Measurements from ENCODE around the gene KCNJ16.

KCNJ16 gene

DNA sequence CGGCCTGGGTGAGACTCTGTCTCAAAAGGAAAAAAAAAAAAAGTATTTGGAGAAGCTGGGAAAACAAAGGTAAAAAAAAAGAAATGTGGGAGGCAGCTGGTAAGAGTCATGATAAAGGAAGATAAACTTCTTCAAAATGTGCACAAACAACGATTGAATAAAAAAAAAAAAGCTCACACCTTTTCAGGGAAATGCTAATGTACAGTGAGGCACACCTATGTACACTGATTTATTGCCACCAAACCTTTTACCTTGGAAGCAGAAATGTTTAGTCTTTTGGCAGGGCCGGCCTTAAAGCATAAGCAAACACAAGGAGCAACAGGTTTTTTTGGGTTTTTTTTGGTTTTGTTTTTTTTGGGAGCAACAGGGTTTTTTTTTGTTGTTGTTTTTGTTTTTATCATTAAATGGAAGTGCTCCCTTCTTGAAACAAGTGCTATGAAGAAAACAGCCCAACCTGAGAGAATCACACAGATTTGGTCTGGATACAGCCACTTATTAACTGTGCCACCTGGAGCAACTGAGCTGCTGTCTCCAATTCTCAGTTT lies 64.5 kb downstream of the KCNJ16 start:
- Mint-ChIP-seq H3K4me1 (ENCODE audit: low read depth) (peaks cover 12% of the 10 kb centered on the region), H3K27ac (no peak overlapping the region), H3K36me3 (ENCODE audit: low read depth) (no peaks in the 10 kb centered on the region), H3K4me3 (no peak overlapping the region), H3K27me3 (ENCODE audit: low read depth) (peaks cover 5% of the 10 kb centered on the region), H3K9me3 (no peaks in the 10 kb centered on the region)

- H3K4me1 Mint-ChIP-seq (ENCODE audit: low read depth) = no peaks in the 10 kb centered on the region
- H3K4me3 Mint-ChIP-seq = no peak overlapping the region
- H3K27ac Mint-ChIP-seq = no peak overlapping the region
- peaks cover 8% of the 10 kb centered on the region for H3K27me3 Mint-ChIP-seq (ENCODE audit: low read depth)
- no peaks in the 10 kb centered on the region for H3K36me3 Mint-ChIP-seq (ENCODE audit: low read depth)
- H3K9me3 Mint-ChIP-seq = no peaks in the 10 kb centered on the region
Observed at GRCh38 chr17:70144260-70144846, 69.3 kb downstream of the KCNJ16 start.

DNA sequence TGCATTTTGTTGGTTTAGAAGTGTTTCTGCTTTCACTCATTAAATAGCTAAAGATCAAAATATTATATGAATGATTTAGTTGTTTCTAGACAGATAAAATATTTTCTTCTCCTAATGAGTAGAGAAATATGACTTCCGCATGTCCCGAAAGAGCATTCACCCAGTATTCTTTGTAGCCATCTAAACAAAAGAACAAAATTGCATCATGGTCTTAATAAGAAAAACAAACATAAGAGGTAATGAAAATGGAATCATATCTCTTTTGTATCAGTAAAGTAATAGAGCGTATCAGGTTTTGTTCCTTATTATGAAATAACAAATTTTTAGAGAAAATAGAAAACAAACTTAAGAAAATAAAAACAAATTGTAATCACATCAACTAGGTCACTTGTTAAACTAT lies 78.2 kb downstream of the KCNJ16 start:
- Mint-ChIP-seq H3K27ac (no peak overlapping the region), H3K27me3 (ENCODE audit: low read depth) (peaks cover 5% of the 10 kb centered on the region), H3K36me3 (ENCODE audit: low read depth) (no peaks in the 10 kb centered on the region), H3K4me3 (no peak overlapping the region), H3K9me3 (no peaks in the 10 kb centered on the region), H3K4me1 (ENCODE audit: low read depth) (no peaks in the 10 kb centered on the region)

DNA sequence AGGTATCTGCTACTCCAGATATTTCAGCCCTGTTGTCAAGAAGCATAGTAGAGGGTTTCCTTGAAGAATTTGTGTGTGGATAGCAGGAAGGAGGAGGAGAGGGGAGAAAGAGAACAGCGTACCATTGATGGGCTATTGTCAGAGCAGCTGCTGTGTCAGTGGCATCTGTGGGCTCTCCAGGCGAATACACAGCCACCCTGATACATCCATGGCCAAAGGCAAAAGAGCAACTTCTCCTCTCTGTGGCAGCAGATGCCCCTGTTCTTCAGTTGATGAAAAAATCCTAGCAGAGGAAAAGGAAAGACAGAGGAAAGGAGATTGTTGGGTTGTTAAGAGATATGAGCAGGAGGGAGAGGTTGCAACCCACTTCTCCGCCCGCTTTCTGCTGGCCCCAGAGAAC lies 82.1 kb downstream of the KCNJ16 start:
- Mint-ChIP-seq H3K9me3 (no peaks in the 10 kb centered on the region), H3K4me3 (no peak overlapping the region), H3K27me3 (ENCODE audit: low read depth) (no peaks in the 10 kb centered on the region), H3K36me3 (ENCODE audit: low read depth) (no peaks in the 10 kb centered on the region), H3K4me1 (ENCODE audit: low read depth) (no peaks in the 10 kb centered on the region), H3K27ac (no peak overlapping the region)

DNA sequence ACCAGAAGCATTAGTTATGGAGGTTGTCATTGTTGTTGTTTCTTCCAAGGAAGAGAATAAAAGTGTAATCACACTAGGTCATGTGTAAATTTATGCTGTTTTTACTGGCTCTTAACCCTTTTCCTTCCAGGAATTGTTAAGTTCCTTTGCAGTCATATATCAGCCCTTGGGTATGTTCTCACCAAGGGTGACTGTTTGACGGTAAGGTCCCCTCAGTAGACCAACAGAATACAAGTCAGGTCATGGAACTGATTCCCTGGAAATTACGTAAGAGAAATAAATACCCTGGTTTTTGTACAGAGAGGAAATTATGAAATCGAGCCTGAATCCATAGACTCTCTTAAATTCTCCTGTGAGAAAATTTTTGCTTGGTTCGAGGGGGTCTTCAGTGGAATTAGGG lies 83.2 kb downstream of the KCNJ16 start:
- H3K4me1 Mint-ChIP-seq (ENCODE audit: low read depth) = no peaks in the 10 kb centered on the region
- H3K4me3 Mint-ChIP-seq = no peak overlapping the region
- H3K36me3 Mint-ChIP-seq (ENCODE audit: low read depth) = no peaks in the 10 kb centered on the region
- no peaks in the 10 kb centered on the region for H3K9me3 Mint-ChIP-seq
- no peak overlapping the region for H3K27ac Mint-ChIP-seq
- H3K27me3 Mint-ChIP-seq (ENCODE audit: low read depth) = no peaks in the 10 kb centered on the region

- Mint-ChIP-seq H3K36me3 (ENCODE audit: low read depth) (no peaks in the 10 kb centered on the region), H3K4me3 (no peak overlapping the region), H3K27me3 (ENCODE audit: low read depth) (no peaks in the 10 kb centered on the region), H3K27ac (no peak overlapping the region), H3K9me3 (no peaks in the 10 kb centered on the region), H3K4me1 (ENCODE audit: low read depth) (no peaks in the 10 kb centered on the region)
Observed at GRCh38 chr17:70158591-70158990, 83.6 kb downstream of the KCNJ16 start.

DNA sequence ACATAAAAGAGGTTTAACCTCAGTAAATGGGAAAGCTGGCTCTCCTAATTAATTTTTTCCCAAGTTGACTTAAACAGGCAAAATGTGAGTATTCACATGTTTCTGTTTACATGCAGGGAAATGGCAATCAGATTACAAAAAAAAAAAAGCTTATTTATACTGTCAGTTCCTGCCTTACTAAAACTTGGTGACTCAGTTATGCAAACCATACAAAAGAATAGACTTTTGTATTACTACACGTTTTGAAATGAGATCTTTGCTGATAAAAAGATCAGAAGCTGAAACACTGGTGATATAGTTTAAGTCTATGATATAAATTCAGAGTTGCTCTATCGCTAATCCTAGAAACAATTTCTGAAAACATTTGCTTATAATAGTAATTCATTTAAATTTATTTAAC lies 85.0 kb downstream of the KCNJ16 start:
- Mint-ChIP-seq H3K27ac (no peak overlapping the region), H3K4me3 (no peak overlapping the region), H3K36me3 (ENCODE audit: low read depth) (no peaks in the 10 kb centered on the region), H3K27me3 (ENCODE audit: low read depth) (peaks cover 4% of the 10 kb centered on the region), H3K9me3 (no peaks in the 10 kb centered on the region), H3K4me1 (ENCODE audit: low read depth) (no peaks in the 10 kb centered on the region)

DNA sequence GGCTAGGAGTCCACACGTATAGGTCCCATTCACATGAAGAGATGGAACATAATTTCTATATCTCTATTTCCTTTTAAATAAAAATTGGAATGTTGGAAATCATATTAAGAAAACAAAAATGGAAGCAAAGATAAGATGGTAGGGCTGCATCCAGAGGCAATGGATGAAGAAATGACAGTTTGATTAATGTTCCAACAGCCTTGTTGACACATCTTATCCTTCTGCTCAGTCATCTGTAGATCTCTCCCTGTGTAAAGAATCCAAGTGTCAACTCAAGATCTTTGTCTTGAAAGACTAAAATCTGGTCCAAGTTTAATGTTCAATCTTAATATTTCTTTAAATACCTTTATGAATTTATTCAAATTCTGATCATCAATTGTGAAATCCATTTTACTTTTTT lies 86.5 kb downstream of the KCNJ16 start:
- no peak overlapping the region for H3K4me3 Mint-ChIP-seq
- no peaks in the 10 kb centered on the region for H3K4me1 Mint-ChIP-seq (ENCODE audit: low read depth)
- H3K27me3 Mint-ChIP-seq (ENCODE audit: low read depth) = peaks cover 10% of the 10 kb centered on the region
- H3K27ac Mint-ChIP-seq = no peak overlapping the region
- H3K36me3 Mint-ChIP-seq (ENCODE audit: low read depth) = no peaks in the 10 kb centered on the region
- H3K9me3 Mint-ChIP-seq = no peaks in the 10 kb centered on the region

- Mint-ChIP-seq H3K4me3 (no peak overlapping the region), H3K36me3 (ENCODE audit: low read depth) (peaks cover 2% of the 10 kb centered on the region), H3K9me3 (no peaks in the 10 kb centered on the region), H3K27ac (no peak overlapping the region), H3K4me1 (ENCODE audit: low read depth) (peaks cover 14% of the 10 kb centered on the region), H3K27me3 (ENCODE audit: low read depth) (peaks cover 42% of the 10 kb centered on the region)
Observed at GRCh38 chr17:70165383-70165782, 90.4 kb downstream of the KCNJ16 start.

DNA sequence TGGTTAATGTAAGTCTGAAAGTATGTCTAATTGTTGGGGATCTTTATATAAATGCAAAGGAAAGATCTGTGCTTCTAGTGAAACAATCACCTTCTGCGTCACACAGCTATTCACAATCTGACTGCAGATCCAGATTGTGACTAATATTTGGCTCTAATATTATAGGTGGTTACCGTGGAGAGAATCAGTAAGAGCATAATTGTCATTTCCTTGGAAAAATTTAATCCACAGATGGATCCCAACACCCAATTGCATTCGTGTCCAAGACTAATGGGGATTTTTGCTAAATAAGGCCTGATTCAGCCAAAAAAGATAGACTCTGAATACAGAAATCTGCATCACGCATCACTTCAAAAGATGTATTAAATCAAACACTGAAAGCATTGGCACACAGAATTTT lies 91.6 kb downstream of the KCNJ16 start:
- H3K27ac Mint-ChIP-seq = no peak overlapping the region
- peaks cover 2% of the 10 kb centered on the region for H3K36me3 Mint-ChIP-seq (ENCODE audit: low read depth)
- peaks cover 53% of the 10 kb centered on the region for H3K27me3 Mint-ChIP-seq (ENCODE audit: low read depth)
- H3K4me3 Mint-ChIP-seq = no peak overlapping the region
- peaks cover 14% of the 10 kb centered on the region for H3K4me1 Mint-ChIP-seq (ENCODE audit: low read depth)
- H3K9me3 Mint-ChIP-seq = no peaks in the 10 kb centered on the region

- Mint-ChIP-seq H3K27ac (no peak overlapping the region), H3K4me3 (peak overlapping the region; percentile 66), H3K4me1 (ENCODE audit: low read depth) (peaks cover 14% of the 10 kb centered on the region), H3K27me3 (ENCODE audit: low read depth) (peaks cover 64% of the 10 kb centered on the region), H3K9me3 (no peaks in the 10 kb centered on the region), H3K36me3 (ENCODE audit: low read depth) (peaks cover 2% of the 10 kb centered on the region)
Observed at GRCh38 chr17:70168044-70168976, 93.3 kb downstream of the KCNJ16 start.

DNA sequence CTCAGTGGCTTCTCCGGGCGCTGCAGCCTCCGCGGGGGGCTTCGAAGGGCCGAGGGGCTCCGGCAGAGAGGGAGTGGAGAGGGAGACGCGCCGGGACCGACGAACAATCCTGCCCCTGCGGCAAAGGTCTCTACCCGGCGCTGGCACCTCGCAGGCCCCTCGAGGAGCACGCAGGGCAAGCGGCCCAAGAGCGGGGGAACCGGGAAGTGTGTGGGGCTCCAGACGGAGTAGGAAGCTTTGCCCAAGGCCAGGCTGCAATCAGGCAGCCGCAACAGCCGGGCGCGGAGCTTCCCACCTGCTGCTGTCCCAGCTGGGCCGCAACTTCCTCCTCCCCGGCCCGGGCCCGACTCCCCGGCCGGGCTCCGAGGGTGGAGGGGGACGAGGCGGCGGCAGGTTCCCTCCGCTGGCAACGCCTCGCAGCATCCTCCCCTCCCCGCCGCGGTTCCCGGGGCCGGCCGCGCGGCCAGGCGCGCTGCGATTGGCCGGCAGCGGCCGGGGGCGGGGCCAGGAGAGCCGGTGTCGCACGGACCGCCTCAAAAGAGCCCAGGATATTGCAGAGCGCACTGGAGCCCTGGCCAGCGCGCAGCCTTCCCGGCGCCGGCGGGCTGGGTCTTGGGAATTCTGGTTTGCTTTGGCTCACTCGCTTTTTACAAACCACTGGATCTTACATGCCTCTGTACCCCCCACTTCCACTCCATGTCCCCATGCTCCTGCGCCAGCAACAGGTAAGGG lies 94.1 kb downstream of the KCNJ16 start, which contains the start of gene KCNJ2:
Gene KCNJ2 (plus strand): TSS at position 556 of the 732 bp plus-strand sequence. CDS start 5,508 bp downstream, outside the sequence.
- no peak within 1 kb of the TSS for H3K27ac Mint-ChIP-seq
- H3K4me3 Mint-ChIP-seq = peak within 1 kb of the TSS; percentile 69

DNA sequence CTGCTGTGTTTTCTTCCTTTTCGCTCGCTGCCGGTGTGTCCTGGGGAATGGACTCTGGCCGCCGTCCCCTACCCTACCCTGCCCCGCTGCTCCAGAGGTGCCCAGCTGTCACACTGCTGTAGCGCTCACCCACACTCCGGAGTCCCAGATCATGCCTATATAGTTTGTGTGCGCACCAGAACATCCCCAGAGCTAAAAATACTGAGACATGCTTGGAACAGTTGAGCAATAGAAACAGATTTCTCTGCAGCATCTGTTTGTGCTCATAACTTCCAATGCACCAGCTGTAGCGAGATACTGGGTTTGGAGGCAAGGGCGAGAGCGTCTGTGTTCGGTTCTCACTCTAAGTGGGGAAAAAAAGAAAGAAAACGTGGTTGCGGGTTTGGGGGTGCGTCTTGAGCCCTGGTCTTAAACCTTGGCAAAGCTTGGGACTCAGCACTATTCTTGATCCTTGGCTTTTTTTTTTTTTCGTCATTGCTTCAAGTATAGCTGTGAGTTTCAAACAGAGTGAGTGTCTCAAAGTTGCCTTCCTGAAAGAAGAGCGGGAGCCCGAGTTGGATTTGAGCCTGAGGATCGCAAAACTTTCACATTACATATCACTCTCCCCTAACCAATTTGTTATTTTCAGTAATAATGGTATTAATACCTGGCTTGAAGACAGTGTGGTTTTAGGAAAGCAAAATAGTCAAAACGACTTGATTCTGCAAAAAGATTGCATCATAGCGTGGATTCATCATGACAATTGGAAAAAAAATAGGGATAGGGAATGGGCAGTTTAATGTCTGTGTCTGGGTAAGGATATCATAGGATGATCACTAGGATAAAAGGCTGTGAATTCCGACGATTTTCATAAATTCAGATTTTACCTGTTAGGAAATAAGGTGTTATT lies 94.9 kb downstream of the KCNJ16 start:
- H3K4me1 Mint-ChIP-seq (ENCODE audit: low read depth) = peaks cover 14% of the 10 kb centered on the region
- H3K27me3 Mint-ChIP-seq (ENCODE audit: low read depth) = peaks cover 64% of the 10 kb centered on the region
- H3K4me3 Mint-ChIP-seq = peak overlapping the region; percentile 69
- H3K36me3 Mint-ChIP-seq (ENCODE audit: low read depth) = peaks cover 2% of the 10 kb centered on the region
- H3K27ac Mint-ChIP-seq = no peak overlapping the region
- H3K9me3 Mint-ChIP-seq = no peaks in the 10 kb centered on the region

More for the DNA sequence above, 94.1 kb downstream of the KCNJ16 start, which contains the start of gene KCNJ2:
- Mint-ChIP-seq H3K4me1 (ENCODE audit: low read depth) (peaks cover 14% of the 10 kb centered on the region), H3K9me3 (no peaks in the 10 kb centered on the region), H3K36me3 (ENCODE audit: low read depth) (peaks cover 2% of the 10 kb centered on the region), H3K27me3 (ENCODE audit: low read depth) (peaks cover 65% of the 10 kb centered on the region)

All from T-helper 1 cell treated with Interleukin-12 subunit alpha and Interleukin-12 subunit beta and Interleukin-4 antibody, amounts not matched to agents 30 μg/mL and 1 μg/mL, for 36 hours (primary cell).